Adipocyte (in vitro differentiated cells): Measurements from ENCODE around the gene MSI2.

ENCODE experiments used
- DNase-seq: peaks from one replicate; pipeline ENCODE4 v3.0.0-alpha.2; 2015; ENCODE audit warnings: low read depth
- H3K27me3 ChIP-seq: replicated peaks from 2 replicates; pipeline ENCODE4 v1.7.0; 2013; ENCODE audit warnings: mild to moderate bottlenecking, low read length, moderate library complexity; ENCODE audit not compliant: control insufficient read depth, insufficient read depth
- H3K36me3 ChIP-seq: 2 replicates; pipeline ENCODE4 v1.7.0; 2013; ENCODE audit warnings: low read length, mild to moderate bottlenecking, moderate library complexity; ENCODE audit not compliant: control insufficient read depth, insufficient read depth, severe bottlenecking
- H3K4me1 ChIP-seq: 2 replicates; pipeline ENCODE4 v1.7.0; 2013; ENCODE audit warnings: mild to moderate bottlenecking, low read length, moderate library complexity; ENCODE audit not compliant: control insufficient read depth, insufficient read depth
- H3K4me3 ChIP-seq: 2 replicates; pipeline ENCODE4 v1.7.0; 2013; ENCODE audit warnings: mild to moderate bottlenecking, low read length, moderate library complexity
- H3K9ac ChIP-seq: 2 replicates; pipeline ENCODE4 v1.7.0; 2013; ENCODE audit warnings: mild to moderate bottlenecking, low read length, moderate library complexity
- H3K9me3 ChIP-seq: 2 replicates; pipeline ENCODE4 v1.7.0; 2013; ENCODE audit warnings: mild to moderate bottlenecking, low read length, moderate library complexity; ENCODE audit not compliant: control insufficient read depth

Gene MSI2

DNA sequence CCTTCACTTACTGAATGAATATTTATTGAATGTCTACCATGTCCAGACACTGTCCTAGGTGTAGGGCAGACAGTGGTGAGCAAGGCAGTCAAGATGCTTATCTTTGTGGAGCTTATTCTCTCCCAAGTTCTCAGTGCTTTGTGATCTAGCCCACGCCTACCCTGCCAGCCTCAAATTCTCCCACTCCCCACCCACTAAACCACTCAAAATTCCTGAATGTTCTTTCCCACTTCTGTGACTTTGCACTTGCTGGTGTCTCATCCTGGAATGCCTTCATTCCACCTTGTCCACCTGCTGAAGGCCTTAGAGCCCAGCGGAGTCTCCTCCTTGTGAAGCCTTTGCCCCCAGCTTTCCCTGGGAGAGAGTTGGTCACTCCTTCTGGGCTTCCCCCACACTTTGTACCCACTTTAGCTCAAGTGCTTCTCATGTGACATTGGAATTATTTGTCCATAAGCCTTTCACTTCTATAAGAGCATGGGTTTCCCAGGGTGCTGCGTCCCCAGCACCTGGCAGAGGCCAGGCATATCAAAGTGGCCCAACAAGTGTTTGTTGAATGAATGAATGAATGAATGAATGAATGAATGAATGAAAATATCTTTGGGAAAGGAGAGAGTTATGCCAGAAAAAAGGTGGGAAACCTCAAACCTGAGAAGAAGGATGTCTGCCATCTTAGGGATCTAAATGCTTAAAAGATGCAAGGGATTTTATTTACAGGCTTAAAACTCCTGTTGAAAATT lies 465.8 kb downstream of the MSI2 start:
- H3K27me3 ChIP-seq, result peaks cover 42% of the 10 kb centered on the region
- no peak for DNase-seq
- no peak overlapping the region for H3K4me3 ChIP-seq
- no peak overlapping the region for H3K9ac ChIP-seq
- no peaks in the 10 kb centered on the region for H3K36me3 ChIP-seq
- no peaks in the 10 kb centered on the region for H3K4me1 ChIP-seq
- H3K9me3 ChIP-seq, result no peaks in the 10 kb centered on the region

DNA sequence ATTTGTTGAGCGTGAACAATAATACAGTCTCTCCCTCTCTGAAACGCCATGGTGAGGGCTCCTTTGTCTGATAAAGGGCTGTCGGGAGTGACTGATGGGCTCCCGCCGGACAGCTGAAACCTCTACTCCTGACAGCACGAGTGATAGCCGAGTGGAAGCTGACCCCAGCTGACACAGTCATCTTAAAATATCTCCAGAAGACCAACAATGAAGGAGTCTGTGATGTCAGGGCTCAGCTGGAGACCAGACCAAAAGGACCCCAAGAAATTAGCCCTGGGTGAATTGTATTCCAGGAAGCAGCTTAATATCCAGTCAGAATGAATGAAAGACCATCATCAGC lies 466.4 kb downstream of the MSI2 start:
- Histone ChIP-seq H3K27me3 (peaks cover 46% of the 10 kb centered on the region), H3K9me3 (no peaks in the 10 kb centered on the region), H3K4me3 (no peak overlapping the region), H3K9ac (no peak overlapping the region), H3K4me1 (no peaks in the 10 kb centered on the region), H3K36me3 (no peaks in the 10 kb centered on the region)
- DNase-seq, result no peak

DNA sequence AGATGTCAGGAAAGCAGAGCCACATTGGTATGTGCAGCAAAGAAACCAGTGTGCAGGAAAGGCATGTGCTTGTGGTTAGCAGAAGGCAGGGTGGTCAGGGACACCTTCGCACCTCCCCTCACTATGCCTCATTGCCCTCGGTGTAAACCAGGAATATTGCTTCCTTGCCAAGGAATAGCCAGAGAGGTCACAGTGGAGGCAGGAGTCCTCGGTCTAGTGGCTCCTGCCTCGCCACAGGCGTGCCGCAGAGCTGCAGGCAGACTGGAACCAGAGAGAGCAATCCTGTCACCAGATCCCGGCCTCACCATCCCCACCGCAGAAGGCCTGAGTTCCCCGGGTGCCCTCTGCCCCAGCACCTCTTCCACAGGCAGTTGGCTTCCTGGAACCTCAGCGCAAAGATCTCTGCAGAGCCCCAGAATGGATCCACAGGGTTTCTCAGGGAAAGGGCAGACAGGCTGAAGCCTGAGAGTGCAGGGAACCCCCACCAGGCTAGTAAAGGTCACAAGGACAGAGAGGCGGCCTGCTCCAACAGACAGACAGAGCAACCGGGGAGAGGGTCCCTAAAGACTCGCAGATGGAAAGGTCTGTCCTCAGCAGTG lies 467.2 kb downstream of the MSI2 start:
- Histone ChIP-seq H3K4me3 (no peak overlapping the region), H3K36me3 (no peaks in the 10 kb centered on the region), H3K9me3 (no peaks in the 10 kb centered on the region), H3K9ac (no peak overlapping the region), H3K4me1 (no peaks in the 10 kb centered on the region), H3K27me3 (peaks cover 54% of the 10 kb centered on the region)
- no peak for DNase-seq

DNA sequence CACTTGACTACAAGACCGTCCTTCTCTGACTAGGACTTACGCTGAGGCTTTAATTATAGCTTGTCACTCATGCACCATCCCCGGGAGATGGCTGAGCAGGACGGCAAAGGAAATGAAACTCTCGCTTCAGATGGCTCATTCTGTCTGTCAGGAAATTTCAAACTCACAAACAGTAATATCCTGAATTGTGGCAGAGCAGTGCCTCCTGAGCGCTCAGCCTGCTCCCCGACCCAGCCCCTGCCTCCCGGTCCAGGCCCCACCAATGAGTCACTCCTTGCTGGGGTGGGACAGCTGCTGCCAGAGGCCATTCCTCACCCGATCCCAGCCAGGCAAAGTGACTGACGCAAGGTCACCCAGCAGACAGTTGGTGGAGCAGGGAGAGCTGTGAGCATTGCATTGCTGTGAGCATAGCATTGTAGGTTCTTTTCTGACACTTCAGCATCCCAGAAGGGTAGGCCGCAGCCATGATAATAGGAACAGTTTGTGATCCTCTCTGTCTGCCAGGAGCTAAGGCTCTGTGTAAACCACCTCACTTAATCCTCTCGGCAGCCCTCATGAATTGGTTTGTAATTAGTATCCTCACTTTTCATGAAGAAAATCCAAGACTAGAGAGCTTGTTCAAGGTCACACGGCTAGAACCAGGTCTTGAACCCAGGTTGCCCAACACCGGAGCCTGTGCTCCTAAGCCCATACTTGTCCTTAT lies 467.9 kb downstream of the MSI2 start:
- Histone ChIP-seq H3K27me3 (peaks cover 60% of the 10 kb centered on the region), H3K36me3 (no peaks in the 10 kb centered on the region), H3K9me3 (no peaks in the 10 kb centered on the region), H3K4me1 (no peaks in the 10 kb centered on the region), H3K4me3 (no peak overlapping the region), H3K9ac (no peak overlapping the region)
- DNase-seq, result peak; percentile 32

DNA sequence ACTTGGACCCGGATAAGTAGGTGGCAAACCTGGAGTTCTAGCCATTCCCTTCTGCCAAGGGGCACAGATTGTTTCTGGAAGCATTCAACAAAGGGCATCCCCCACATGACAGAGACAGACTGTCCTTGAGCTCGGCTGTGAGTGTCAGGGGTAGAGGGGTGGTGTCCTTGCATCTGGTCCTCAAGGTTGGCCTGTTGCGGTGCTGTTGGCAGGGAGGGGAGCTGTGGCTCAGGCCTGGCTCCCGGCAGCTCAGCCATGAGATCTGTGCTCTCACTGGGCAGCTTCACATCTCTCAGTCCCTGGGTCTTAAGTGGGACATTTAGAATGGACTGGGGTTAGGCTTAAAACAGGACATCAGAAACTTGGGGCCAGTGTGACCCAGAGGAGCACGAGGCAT lies 468.4 kb downstream of the MSI2 start:
- Histone ChIP-seq H3K9me3 (no peaks in the 10 kb centered on the region), H3K4me3 (no peak overlapping the region), H3K27me3 (peaks cover 66% of the 10 kb centered on the region), H3K9ac (no peak overlapping the region), H3K4me1 (no peaks in the 10 kb centered on the region), H3K36me3 (no peaks in the 10 kb centered on the region)
- DNase-seq, result no peak

- H3K27me3 ChIP-seq, result peaks cover 79% of the 10 kb centered on the region
- no peaks in the 10 kb centered on the region for H3K36me3 ChIP-seq
- H3K4me3 ChIP-seq, result no peak overlapping the region
- no peak for DNase-seq
- H3K9ac ChIP-seq, result no peak overlapping the region
- H3K9me3 ChIP-seq, result peaks cover 4% of the 10 kb centered on the region
- H3K4me1 ChIP-seq, result no peaks in the 10 kb centered on the region
Observed at GRCh38 chr17:57726213-57726790, 470.0 kb downstream of the MSI2 start.

DNA sequence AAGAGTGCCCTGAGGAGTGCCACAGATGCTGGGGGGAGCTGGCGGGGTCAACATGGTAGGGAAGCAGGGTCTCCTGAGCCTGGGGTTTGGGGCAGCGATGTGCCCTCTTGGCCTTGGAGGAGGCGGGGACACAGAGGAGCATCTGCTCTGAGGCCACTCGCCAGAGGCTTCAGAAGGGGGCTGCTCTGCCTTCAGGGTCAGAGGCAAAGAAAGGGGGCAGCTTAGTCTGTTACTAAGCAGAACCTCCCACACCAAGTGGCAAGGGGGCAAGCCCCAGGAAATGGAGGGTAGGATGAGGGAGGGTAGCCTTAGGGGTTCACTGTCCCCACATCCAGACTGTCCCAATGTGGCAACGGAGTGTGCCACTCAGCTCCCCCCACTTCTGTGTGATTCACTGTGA lies 470.5 kb downstream of the MSI2 start:
- no peak for DNase-seq
- Histone ChIP-seq H3K9me3 (peaks cover 4% of the 10 kb centered on the region), H3K27me3 (peaks cover 84% of the 10 kb centered on the region), H3K36me3 (no peaks in the 10 kb centered on the region), H3K9ac (no peak overlapping the region), H3K4me3 (no peak overlapping the region), H3K4me1 (no peaks in the 10 kb centered on the region)

GRCh38 chr17:57727630-57728175 lies 471.4 kb downstream of the MSI2 start:
- H3K9me3 ChIP-seq, result peaks cover 4% of the 10 kb centered on the region
- H3K27me3 ChIP-seq, result peaks cover 78% of the 10 kb centered on the region
- H3K9ac ChIP-seq, result no peak overlapping the region
- no peaks in the 10 kb centered on the region for H3K36me3 ChIP-seq
- H3K4me3 ChIP-seq, result no peak overlapping the region
- DNase-seq, result no peak
- no peaks in the 10 kb centered on the region for H3K4me1 ChIP-seq

DNA sequence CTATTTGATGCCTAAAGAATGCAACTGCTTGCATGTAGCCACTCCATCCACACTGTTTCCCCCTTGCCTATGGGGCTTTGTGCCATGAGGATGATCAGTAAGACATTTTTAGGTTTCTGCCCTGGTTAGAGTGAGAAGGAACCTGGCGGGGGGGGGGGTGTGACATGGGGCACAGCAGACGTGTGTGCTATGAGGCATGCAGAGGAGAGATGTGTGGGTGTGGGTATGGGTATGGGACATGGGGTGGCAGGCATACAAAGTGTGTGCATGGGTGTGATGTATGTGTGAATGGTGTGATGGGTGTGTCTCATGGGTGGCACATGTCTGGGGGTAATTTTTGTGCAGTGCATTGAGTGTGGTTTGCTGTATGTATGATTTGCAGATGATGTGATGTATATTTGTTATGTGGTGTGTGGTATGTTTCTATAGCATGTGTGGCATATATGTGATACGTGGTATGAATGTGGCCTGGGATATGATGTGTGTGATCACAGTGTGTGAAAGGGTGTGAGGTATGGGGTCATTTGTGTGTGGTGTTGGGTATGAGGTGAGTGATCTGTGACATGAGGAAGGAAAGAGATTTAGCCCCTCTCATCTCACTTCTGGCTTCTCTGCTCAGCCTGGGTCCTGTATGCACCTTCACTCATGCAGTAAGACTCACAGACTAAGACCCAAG lies 473.8 kb downstream of the MSI2 start:
- H3K27me3 ChIP-seq, result peaks cover 73% of the 10 kb centered on the region
- no peak for DNase-seq
- no peaks in the 10 kb centered on the region for H3K4me1 ChIP-seq
- peaks cover 4% of the 10 kb centered on the region for H3K9me3 ChIP-seq
- H3K9ac ChIP-seq, result no peak overlapping the region
- H3K4me3 ChIP-seq, result no peak overlapping the region
- no peaks in the 10 kb centered on the region for H3K36me3 ChIP-seq

DNA sequence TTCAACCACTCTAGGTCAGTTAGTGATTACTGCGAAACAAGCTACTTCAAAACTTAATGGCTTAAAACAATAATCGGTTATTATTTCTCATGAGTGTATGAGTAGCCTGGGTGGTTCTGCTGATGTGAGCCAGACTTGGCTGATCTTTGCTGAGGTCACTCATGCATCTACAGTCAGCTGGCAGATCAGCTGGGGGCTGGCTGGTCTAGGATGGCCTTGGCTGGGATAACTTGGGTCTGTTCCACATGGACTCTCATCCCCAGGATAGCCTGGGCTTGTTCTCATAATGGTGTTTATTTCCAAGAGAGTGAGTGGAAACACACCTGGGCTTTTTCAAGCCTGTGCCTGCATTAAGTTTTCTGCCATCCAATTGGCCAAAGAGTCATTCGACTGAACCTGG lies 475.7 kb downstream of the MSI2 start:
- Histone ChIP-seq H3K9ac (no peak overlapping the region), H3K27me3 (peaks cover 74% of the 10 kb centered on the region), H3K9me3 (peaks cover 4% of the 10 kb centered on the region), H3K4me1 (no peaks in the 10 kb centered on the region), H3K36me3 (no peaks in the 10 kb centered on the region), H3K4me3 (no peak overlapping the region)
- no peak for DNase-seq

GRCh38 chr17:57733085-57733484 lies 476.8 kb downstream of the MSI2 start:
- no peaks in the 10 kb centered on the region for H3K36me3 ChIP-seq
- DNase-seq, result no peak
- H3K4me3 ChIP-seq, result no peak overlapping the region
- no peak overlapping the region for H3K9ac ChIP-seq
- H3K9me3 ChIP-seq, result peaks cover 4% of the 10 kb centered on the region
- H3K27me3 ChIP-seq, result peaks cover 71% of the 10 kb centered on the region
- H3K4me1 ChIP-seq, result no peaks in the 10 kb centered on the region
